ENCODE results near the gene PPP1R1B.
"Not testable (repeated sequence)": the region's sequence is repeated elsewhere in the genome, so short reads cannot be mapped to it uniquely, and the experiment has no call there.

PPP1R1B gene

DNA sequence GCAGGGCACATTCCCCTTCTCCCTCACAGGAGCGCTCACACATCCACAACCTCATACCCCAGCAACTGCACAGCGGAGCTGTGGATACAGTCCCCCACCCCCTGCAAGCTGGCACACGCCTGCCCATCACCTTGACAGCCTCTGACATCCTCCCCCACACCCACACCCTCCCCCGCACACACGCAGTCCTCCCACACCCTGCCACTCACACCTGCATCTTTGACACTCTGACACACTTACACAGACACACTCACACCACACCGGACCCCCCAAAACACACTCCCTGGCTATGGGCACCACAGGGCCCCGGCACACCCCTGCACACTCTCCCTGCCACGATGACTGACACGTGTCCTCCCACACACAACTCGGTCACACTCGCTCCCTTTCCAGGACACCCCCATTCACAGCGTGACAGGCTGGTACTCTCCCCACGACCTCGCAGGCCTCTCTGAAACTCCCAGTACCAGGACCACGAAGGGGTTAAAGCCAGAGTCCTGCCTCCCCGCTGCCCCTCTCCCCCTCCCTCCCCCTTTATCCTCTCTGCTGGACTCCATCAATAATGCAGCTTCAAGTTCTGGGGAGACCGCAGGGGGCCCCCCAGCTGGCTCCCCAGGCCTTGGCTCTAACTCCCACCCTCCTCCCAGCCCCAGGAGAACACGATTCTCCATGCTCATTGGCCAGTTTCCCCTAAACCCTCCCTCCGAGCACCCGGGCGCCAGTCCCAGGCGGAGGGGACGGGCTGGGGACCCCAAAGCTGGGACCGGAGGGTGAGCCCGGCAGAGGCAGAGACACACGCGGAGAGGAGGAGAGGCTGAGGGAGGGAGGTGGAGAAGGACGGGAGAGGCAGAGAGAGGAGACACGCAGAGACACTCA is at the start of gene PPP1R1B:
PPP1R1B (plus strand) TSS at position 782 of the 876 bp plus-strand sequence. CDS start 441 bp downstream, outside the sequence.
- peak in 1 of 2 donors; percentile 15 for DNase-seq

DNA sequence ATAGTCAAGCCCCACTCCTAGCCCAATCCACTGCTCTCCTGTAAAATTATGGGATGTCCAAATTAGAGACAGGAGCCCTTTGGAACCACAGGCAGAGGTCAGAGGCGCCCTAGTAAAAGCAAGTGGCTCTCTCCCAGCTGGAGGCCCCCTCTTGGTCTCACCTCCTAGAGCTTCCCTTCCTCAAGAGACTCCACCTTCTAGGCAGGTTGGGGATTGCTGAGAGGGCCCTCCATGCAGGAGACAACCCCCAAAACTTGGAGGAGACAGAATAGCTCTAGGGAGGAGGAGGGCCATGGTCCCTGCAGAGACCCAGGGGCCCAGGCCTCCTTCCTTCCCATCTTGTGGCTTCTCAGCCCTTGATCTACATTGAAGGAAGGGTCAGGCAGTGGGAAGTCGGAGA is 48.5 kb upstream of the PPP1R1B start:
- DNase-seq, result no peak

DNA sequence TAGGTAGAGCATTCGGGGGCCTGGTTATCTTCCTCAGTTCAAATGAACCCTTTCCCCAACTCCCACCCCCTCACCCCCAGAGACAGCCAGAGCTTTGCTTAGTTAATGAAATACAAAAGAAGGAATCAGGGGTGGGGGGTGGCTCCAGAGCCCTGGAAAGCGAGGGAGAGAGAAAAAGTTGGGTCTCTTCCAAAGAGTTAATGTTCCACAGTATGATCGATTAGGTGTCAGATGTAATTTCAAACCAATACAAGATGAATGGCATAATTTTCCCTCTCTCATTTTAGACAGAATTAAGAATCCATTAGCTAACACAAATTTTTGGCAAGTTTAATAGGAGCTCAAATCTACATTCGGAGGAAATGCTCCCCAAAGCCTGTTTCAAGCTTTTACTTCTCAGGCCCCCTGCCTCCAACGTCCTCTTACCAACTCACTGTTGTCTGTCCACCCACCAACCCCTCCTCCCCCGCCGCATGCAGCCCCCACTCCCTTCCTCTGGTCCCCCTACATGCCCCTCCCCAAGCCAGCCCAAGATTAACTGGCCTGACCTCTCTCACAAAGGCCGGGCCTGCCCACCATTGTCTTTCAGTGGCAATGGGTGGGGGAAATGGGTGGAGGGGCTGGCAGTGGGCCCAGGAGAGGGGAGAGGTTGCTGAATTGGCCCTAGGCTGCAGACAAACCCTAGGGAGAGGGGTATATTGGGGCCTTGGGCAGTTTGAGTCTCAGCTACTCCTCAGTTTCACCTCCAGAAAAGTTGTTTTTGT is 47.3 kb upstream of the PPP1R1B start:
- DNase-seq, result no peak

DNA sequence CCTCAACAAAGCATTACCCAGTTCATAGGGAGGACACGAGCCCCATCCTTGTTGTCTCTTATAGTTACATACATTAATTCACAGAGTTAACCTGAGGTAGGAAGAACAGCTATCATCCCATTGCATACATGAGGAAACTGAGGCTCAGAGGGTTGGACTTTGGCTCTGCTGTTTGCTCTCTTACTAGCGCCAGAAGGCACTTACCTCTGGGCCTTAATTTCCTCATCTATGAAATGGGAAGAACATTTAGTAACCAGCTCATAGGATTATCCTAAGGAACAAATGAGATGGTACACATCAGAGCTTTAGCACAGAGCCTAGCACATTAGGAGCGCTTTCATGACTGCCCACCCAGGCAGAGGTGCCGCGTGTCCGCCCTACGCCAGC is 46.7 kb upstream of the PPP1R1B start:
- no peak for DNase-seq

DNA sequence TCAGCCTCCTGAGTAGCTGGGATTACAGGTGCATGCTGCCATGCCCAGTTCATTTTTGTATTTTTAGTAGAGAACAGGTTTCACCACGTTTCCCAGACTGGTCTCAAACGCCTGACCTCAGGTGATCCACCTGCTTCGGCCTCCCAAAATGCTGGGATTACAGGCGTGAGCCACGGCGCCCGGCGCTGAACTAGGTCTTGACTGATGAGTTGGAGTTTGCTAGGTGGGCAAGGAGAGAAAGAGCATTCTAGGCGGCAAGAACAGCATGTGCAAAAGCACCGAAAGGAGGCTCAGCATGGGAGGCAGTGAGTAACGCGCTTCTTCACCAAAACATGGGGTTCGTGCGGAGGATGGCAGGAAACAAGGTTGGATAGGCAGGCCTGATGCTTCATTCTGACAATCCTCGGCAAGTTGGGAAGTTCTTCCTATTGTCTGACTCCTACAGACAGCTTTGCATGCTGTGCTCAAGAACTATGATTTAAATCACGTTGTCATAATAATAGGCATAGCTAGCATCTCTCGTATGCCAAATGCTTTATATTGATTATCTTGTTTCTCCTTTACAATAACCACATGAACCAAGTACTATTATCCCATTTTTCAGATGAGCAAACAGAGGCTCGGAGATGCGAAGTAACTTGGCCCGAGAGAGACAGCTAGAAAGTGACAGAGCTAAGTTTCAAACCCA is 45.5 kb upstream of the PPP1R1B start:
- no peak for DNase-seq

DNA sequence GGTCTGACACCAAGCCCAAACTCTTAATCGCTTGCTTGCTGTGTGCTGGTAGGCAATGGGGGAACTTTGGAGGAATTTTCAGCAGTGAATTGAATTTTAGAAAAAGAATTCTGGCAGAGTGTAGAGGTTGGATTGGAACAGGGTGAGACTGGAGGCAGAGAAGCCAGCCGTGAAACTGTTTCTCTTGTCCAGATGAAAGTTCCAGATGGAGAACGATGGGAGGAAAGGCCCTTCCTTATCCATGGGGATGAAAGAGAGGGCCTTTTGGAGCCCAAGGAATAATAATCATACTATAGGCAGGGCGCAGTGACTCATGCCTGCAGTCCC is 45.0 kb upstream of the PPP1R1B start:
- DNase-seq, result no peak

DNA sequence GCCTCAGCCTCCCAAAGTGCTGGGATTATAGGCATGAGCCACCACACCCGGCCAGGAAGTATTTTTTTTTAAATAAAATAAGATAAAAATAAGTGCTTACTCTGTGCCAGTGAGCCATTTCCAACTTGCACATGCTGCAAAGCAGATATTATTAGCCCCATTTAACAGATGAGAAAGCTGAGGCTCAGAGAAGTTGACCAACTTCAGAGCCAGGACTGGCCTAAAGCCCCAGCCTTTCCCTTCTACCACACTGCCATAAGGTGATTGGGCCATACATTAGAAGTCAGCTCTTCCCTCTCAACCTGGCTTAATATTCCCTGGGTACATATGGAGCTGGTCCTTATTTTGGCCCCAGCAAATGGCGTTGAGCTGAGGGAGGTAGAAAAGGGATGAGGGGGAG is 44.1 kb upstream of the PPP1R1B start:
- DNase-seq, result no peak

DNA sequence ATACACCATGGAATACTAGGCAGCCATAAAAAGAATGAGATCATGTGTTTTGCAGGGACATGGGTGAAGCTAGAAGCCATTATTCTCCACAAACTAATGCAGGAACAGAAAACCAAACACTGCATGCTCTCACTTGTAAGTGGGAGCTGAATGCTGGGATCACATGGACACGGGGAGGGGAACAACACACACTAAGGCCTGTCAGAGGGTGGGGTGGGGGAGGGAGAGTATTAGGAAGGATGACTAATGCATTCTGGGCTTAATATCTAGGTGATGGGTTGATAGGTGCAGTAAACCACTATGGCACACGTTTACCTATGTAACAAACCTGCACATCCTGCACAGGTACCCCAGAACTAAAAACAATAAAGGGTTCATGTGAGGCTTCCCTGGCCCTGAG is 36.6 kb upstream of the PPP1R1B start:
- DNase-seq, result not testable (repeated sequence)

DNA sequence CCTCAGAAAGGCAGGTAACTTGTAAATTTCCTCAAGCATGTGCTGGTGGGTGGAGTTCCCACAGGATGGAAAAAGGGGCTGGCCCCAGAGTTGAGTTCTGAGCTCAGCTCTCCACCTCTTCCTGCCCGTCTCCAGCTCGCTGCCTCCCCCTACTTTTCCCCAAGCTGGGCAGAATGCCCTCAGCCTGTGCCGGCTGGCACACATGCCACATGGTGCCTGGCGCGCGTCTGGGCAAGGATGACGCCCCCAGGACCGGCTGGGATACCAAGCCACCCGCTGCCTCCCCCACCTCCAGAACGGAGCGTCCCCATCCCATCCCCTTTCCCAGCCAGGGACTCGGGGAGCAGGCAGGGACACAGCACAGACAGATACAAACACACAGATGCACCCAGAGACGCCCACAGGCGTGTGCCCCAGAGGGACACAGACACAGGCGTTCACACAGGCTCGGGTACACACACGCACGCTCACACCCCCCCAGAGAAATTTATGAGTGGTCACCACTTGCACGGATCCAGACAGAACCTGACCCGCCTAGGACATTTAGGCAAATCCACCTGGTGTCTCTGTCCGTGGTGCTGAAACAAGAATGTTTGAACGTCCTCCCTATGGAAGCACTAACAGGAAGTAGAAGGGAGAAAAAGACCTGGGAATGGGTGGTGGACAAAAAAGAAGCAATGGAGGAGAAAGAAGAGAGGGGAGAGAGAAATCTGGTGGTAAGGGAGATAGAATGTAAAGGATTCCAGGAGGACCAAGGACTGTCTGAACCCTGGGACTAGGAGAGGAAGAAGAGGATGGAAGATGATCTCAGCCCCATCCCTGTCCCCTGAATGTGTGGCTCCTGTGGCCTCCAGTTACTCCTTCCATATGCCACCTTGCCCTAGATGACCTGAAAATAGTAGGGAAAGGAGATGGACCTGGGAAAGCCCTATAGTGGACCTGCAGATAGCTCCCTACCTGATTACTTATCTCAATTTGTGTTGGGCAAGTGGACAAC is 34.5 kb upstream of the PPP1R1B start:
- no peak for DNase-seq

DNA sequence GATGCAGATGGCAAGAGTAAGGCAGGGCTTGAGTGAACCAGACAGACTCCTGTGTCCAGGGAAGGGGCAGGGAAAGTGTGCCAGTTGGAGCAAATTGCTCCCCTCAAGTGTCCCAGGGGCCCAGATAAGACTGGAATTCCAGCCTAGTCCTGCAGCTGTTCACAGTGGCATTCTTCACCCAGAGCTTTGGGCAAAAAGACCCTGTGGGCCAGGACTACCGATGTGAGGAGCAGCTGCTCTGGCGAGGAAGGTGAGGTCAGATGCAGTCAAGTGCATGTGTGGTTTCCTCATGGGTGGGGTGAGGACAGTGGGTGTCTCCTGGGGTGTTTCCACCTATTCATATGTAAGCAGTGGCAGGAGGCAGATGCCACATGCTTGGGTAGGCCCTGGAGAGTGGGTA is 33.4 kb upstream of the PPP1R1B start:
- no peak for DNase-seq

DNA sequence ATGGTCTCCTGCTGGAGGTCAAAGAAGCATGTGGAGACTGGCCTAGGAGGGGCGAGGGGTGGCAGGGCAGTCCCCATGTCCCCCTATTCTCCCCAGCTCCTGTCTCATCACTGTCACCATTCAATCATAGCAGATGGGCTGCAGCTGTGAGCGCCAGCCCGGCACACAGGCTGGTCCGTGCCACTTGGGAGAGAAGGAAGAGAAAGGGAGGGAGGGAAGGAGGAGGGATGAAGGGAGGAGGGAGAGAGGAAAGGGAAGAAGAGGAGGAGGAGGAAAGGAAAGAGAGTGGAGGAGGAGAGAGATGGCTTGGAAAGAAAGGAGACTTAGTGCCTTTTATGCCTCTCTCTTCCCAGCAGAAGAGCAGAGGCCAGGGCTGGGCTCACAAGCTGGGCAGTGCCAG is 31.5 kb upstream of the PPP1R1B start:
- no peak for DNase-seq

DNA sequence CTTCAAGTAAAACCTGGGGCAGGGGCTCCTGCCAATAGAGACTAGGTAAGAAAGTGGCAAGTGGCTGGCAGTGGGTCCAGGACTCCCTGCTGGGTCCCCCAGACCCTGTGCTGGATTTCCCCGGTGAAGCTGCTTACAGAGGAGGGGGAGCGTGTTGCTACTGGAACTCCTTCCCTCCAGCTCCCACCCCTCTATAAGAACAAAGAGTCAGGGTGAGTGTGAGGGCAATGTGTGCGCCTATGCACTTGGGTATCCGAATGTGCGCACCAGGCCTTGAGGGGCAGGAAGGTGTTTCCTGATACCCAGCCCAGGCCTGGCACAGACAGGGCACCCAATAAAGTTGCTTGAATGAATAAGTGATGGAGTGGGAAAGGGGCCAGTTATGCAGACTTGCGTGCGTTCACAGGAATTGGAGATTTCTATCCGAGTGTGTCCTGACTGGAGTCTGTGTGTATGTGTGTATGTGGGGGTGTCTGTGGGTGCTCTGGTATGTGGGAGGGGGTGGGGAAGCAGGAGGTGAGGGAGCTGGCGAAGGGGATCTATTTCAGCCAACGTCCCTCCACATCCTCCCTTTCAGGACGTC is 30.7 kb upstream of the PPP1R1B start:
- DNase-seq, result no peak

DNA sequence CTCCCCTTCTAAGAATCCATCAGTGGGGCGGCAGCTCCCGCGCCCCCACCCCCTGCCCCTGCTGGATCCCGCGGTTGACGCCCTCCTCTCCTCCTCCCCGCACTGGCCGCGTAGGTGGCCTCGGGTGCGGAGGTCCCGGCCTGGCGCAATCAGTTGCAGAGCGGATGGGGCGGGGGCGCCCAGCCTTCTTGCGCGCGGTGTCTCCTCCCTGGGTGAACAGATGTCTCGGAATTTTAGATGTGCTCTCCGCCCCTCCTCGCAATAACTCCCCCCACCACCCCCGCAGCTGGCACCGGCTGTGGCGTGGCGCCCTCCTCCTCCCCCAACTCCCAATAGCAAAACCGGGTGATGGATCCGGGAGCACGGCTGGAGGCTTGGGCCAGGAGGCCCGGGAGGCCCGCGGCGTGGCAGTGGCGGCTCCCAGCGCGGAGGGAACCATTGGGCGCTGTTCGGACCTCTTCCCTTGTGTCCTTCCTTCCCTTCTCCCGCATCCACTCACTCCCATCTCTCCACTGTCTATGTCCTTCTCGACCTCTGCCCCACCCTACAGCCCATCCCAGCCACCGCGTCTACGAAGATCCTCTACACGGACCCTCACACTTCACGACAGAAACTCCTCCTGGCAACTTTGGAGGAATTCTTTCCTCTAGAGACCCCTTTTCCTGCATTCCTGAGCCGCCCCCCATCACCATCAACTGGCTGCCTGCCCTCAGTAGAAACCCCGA is 30.0 kb upstream of the PPP1R1B start:
- DNase-seq, result no peak

DNA sequence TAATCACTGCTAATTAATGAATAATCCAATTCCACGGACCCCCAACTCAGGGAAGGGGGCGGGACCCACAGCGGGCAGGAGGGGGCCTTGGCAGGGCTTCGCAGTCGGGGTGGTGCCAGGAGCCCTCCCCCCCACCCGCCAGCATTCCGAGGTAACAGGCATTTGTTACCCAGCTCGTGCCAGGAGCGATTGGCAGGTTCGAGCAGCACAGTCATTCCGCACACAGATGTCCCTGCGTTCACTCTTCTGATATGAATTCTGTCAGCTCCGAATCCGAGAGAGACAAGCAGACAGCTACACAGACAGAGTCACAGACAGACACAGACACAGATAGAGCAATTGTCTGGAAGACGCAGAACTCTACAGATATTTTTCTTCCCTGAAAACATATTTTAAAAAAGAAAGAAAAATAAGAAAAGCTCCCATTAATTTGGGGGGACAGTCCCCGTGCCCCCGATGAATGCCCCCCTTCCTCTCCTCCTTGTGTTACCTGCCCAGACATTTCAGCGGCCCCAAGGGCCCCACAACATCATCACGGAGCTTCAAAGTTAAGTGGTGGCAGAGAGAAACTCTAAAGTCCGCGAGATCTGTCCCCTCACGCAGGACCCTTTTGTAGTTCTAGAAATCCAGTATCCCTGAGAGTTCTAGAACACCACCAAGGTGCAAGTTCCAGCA is 29.2 kb upstream of the PPP1R1B start:
- no peak for DNase-seq

DNA sequence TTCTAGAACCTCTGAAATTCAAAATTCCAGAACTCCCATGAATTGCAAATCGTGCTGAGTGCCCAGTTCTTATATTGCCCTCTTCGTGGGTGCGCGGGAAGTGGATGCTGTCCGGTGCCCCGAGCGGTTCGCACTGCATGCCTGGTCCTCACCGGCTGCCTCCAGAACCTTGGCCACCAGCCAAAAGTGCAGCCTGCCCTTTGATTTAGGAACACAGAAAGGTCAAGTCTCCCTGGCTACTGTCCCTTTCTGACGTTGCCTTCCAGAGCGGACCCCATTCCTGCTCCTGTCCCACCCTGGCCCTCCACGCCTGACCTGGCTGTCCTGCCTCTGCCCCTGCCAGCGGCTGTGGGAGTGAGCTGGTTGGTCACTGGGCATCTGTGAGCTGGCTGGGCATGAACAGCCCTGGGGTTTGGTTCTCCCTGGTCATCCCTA is 28.7 kb upstream of the PPP1R1B start:
- DNase-seq, result no peak

DNA sequence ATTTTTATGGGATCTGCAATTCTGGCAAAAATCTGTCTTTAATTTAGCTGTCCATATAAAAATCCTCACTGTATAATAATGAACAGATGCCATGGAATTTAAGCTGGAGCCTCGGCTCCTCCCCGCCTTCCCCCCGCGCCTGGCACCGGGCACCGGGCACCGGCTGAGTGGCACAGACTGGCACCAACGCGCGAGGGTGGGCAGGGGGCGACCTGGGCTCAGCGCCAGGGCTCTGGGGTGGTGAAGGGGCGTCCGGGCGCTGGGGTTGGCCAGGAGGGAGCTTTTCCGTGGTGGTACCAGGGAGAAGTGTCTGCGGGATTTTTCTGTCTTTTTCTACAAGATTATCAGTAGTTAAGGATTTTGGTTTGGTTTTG is 28.1 kb upstream of the PPP1R1B start:
- DNase-seq, result no peak

DNA sequence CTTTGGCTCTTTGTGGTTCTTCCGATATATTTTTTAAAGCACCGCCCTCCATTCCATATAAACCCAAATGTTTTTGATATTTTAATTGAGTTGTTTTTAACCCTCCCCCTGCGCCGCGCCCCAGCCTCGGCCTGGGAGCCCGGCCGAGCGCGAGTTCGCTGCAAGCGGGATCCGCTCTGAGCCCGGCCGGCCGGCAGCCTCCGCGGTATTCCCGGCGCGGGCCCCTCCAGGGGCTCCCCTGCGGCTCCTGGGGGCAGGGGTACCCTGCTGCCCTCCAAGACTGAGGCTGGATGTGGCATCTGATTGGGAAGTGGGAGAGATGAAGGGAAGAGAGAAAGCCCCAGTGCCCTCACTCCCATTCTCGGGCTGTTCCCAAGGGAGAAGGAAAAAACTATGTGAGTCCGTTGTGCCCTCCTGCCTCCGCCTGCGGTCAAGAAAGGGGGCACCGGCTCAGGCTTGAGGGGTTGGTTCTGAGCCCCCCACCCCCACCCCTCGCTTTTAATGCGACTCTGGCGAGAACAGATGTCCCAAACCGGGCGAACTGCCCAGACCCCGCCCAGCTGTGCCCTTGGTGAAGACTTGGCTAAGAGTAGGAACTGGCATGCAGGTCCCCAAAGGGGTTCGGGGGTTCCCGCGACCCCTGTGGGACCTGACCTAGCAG is 27.6 kb upstream of the PPP1R1B start:
- DNase-seq, result no peak

DNA sequence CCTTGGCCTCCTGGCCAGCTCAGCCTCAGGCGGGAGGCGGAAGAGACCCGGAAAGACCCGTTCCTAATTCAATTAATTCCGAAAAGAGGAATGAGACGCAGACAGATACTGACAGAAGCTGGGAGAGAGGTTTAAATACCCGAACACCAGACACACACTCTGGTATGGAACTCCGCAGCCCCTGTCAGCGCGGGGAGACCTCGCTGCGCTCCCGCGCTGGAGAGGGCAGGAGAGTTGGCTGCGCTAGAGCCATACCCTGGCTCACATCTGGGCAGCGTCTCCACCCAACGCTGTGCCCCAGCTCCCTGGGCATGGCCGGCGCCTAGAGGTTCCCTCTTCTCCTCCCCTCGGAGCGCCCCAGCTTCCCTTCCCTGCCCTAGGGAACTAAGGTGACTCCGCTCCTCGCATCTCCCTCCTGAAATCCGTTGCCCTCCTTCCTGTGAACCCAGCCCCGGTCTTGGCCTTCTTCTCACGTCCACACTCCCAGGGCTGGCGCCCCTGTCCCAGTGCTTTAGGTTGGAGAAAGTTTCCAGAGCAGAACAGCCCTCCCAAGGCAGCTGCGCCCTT is 27.0 kb upstream of the PPP1R1B start:
- no peak for DNase-seq

DNA sequence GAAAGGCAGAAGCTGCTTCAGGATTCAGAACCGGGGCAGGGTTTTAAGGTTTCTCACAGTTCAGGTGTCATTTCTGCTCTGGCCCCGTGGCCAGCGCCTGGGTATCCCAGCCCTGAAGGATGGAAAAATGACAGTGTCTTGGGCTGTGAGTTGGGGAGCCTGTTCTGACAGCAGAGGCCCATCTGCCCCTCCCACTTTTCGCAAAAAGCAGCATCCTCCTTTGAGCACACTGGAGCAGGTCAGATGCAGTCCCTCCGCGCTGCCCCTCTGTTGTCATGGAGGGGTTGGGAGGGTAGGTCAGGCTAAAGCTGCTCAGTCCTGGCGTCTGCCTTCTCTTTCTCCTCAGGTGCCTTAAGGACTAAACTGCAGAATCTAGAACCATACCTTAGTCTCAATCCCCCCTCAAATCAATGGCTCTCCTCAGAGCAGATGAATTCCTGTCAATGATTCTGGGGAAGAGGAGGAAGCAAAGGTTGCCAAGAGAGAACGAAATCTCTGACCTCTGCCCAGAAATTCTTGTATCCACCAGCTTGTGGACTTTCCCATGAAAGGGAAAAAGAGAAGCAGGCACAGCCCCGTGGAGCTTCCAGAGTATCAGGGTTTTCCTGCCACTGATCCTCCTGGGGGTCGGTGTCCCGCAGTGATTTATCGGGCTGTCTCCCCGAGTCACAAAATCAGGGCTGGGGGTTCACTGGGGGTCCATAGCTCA is 26.3 kb upstream of the PPP1R1B start:
- peak in 1 of 2 donors; percentile 18 for DNase-seq
